Activated CD4-positive, alpha-beta memory T cell treated with anti-CD3 and anti-CD28 coated beads, Interleukin-2, amount 10 ng/mL, durations not matched to agents 7 days and 5 days (primary cell): ENCODE measurements around the gene THADA. TPM values are rescaled to one million over a fixed set of nuclear protein-coding genes. Genes with fewer than 3 reads are reported as not detected.

Source experiments
- CTCF ChIA-PET: fragments of 350-600 bp; sonication (Branson Sonifier 250); formaldehyde crosslinking; loops from one replicate; lab custom pipeline; 2021; ENCODE audit warnings: antibody characterized with exemption, inconsistent platforms; lab: Charles Lee
- POLR2A ChIA-PET: fragments of 350-600 bp; sonication (Branson Sonifier 250); formaldehyde crosslinking; loops from one replicate; lab custom pipeline; 2021; ENCODE audit warnings: antibody characterized with exemption; lab: Charles Lee
- DNase-seq: peaks from one replicate; pipeline ENCODE4 v3.0.0-alpha.2; 2020
- H3K27ac Mint-ChIP-seq: one replicate; pipeline ENCODE4 v1.8.0; 2021; ENCODE audit warnings: mild to moderate bottlenecking, mixed read lengths
- H3K27me3 Mint-ChIP-seq: one replicate; pipeline ENCODE4 v1.8.0; 2021; ENCODE audit warnings: mixed read lengths
- H3K36me3 Mint-ChIP-seq: one replicate; pipeline ENCODE4 v1.8.0; 2021; ENCODE audit warnings: low read depth, mixed read lengths
- H3K4me1 Mint-ChIP-seq: one replicate; pipeline ENCODE4 v1.8.0; 2021; ENCODE audit warnings: mixed read lengths
- H3K4me3 Mint-ChIP-seq: one replicate; pipeline ENCODE4 v1.8.0; 2021; ENCODE audit warnings: mild to moderate bottlenecking, mixed read lengths
- H3K9me3 Mint-ChIP-seq: one replicate; pipeline ENCODE4 v1.8.0; 2021; ENCODE audit warnings: mixed read lengths
- total RNA-seq, 2 experiments: library from RNA; stranded (reverse); gene quantifications; one replicate each; pipeline ENCODE4 v1.2.3, GENCODE V29; 2021

Gene THADA
- total RNA-seq, 2 experiments from 2014 or later = 21.6 to 25.8 TPM

DNA sequence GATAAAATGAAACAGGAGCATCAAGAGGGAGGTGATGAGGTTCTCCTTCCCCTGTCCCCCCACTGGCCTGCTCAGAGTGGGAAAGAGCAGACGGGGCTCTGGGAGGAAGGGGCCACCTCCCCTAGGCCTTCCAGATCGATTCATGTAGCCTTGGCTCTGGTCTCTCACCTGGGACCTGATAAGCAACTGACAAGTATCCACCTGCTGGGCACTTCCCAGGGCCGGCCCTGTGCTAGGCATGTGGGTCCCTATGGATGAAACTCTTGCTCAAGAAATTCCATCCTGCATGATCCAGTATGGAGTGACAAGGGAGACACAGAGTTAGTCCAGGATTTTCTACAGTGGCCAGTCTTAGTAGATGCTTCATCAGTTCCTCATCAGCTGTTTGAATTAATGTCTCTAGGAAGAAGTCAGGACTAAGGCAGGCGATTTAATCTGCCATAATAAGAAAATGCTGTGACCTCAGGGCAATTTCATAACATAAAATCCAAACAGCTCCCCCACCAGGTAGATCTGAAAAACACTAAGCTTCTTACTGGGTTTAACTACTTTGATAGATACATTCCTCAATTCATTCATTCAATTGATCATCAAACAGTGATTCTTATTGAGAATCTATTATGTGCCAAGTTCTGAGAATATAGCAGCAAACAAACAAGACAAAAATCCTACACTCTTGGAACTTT is 324.8 kb downstream of the THADA start:
- Mint-ChIP-seq H3K4me3 (no peak overlapping the region), H3K27me3 (no peaks in the 10 kb centered on the region), H3K36me3 (peaks cover 14% of the 10 kb centered on the region), H3K4me1 (peaks cover 16% of the 10 kb centered on the region), H3K9me3 (no peaks in the 10 kb centered on the region), H3K27ac (no peak overlapping the region)
- no peak for DNase-seq
- ChIA-PET POLR2A (interaction anchor here (0.5 kb wide), 1 partner anchor 97 kb away, joined by 3 read pairs; no protein-coding TSS in a partner anchor), CTCF (interaction anchor here (0.7 kb wide), 1 partner anchor 50 kb away, joined by 7 read pairs; no protein-coding TSS in a partner anchor)

DNA sequence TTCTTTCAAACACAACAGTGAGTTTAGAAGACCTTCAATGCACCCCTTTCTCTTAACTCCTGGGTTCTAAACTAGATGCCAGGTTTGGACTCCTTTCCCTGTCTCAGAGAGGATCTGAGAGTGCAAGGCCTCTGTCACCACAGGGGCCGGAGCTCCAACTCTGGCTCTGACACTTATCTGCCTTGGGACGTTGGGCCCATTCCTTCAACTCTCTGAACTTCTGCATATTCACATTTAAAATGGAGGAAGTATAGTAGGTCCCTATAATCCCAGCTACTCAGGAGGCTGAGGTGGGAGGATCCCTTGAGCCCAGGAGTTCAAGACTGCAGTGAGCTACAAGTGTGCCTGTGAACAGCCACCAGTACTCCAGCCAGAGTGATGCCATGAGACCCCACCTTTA is 325.4 kb downstream of the THADA start:
- no peak overlapping the region for H3K4me3 Mint-ChIP-seq
- H3K27me3 Mint-ChIP-seq = no peaks in the 10 kb centered on the region
- ChIA-PET POLR2A (no interaction called here), CTCF (no interaction called here)
- no peak for DNase-seq
- peaks cover 16% of the 10 kb centered on the region for H3K4me1 Mint-ChIP-seq
- no peaks in the 10 kb centered on the region for H3K9me3 Mint-ChIP-seq
- H3K36me3 Mint-ChIP-seq = peaks cover 14% of the 10 kb centered on the region
- no peak overlapping the region for H3K27ac Mint-ChIP-seq

DNA sequence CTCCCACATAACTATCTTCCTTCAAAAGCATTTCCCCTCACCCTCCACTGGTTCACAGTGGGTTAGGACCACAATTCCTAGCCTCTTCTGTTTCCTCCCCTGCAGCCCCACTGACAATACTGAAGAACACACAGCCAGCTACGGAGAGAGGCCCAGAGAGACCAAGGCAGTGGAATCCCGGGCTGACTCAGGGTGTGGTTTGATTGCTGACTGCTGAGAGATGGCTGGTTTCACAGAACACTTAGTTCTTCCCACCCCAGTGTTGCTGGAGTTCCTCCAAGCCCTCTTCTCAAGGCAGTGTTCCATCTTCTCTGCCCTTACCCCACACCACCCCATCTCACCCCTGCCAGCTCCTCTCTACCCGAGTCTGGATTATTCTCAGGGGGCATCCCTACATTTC is 326.1 kb downstream of the THADA start:
- H3K9me3 Mint-ChIP-seq = no peaks in the 10 kb centered on the region
- H3K4me1 Mint-ChIP-seq = peaks cover 16% of the 10 kb centered on the region
- no peak overlapping the region for H3K27ac Mint-ChIP-seq
- CTCF ChIA-PET = no interaction called here
- H3K36me3 Mint-ChIP-seq = peaks cover 14% of the 10 kb centered on the region
- no peak overlapping the region for H3K4me3 Mint-ChIP-seq
- no peaks in the 10 kb centered on the region for H3K27me3 Mint-ChIP-seq
- no peak for DNase-seq
- POLR2A ChIA-PET = no interaction called here

DNA sequence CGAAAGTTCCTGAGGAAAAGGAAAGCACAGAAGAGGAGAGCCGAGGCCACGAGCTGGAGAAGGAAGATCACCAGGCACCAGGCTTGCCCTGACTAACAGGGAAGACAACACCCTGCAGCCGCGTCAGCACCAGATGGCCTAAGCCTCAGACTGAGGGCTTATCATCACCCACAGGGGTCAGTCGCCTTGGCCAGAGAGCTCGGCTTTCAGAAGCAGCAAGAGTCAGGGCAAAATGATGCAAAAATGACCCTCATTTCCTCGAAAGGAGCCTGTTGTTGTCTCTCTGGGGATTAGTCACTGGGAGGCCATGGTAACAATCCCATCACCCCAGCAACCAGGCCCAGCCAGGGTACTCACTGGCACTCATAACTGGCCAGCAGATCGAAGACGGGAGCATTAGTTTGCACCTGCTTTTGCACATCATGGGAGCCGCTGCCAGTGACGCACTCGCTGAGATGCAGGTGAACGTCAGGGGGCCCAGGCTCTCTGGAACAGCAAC is 326.7 kb downstream of the THADA start:
- Mint-ChIP-seq H3K4me3 (no peak overlapping the region), H3K36me3 (peaks cover 14% of the 10 kb centered on the region), H3K9me3 (no peaks in the 10 kb centered on the region), H3K27ac (no peak overlapping the region), H3K4me1 (peaks cover 16% of the 10 kb centered on the region), H3K27me3 (no peaks in the 10 kb centered on the region)
- ChIA-PET CTCF (no interaction called here), POLR2A (no interaction called here)
- no peak for DNase-seq

DNA sequence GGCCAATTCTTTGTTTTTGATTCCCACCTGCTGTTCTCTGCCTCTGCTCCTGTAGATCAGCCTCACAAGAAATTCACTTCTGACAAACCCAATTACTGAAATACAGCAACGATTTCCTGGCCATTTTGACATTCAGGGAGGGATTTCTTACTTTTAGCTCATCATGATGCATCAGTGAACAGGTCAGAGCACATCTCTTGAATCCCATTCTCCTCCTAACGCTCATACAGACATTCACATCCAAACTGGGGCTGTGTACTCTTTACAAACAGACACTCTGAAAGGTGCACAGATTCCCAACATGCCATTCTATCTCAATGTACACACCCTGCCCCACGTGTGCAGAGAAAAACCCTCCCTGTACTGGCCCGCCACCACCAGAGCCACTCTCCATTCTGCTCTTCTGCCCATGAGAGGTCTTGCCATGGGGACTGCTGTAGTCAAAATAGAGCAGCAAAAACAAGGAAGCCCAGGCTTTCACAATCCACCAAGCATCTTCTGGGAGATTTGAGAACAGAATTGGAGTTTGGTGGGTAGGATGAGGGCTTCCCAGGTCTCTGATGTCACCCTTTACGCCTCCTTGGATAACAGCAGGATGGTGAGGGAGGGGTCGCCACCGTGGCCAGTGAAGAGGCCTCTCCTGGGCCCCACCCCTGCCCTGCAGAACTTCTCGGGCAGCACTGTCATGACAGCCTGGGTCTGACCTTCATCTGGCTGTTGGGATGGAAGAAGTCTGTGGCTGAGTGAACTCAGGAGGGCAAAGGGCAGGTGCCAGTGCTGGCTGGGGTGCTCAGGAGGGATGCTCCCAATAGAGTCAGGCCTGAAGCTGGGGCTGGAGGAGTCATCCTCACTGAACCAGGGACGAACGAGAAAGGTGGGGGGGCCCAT is 327.5 kb downstream of the THADA start:
- ChIA-PET POLR2A (no interaction called here), CTCF (no interaction called here)
- no peak for DNase-seq
- Mint-ChIP-seq H3K27ac (no peak overlapping the region), H3K4me1 (peaks cover 13% of the 10 kb centered on the region), H3K36me3 (peaks cover 10% of the 10 kb centered on the region), H3K9me3 (no peaks in the 10 kb centered on the region), H3K27me3 (no peaks in the 10 kb centered on the region), H3K4me3 (no peak overlapping the region)

DNA sequence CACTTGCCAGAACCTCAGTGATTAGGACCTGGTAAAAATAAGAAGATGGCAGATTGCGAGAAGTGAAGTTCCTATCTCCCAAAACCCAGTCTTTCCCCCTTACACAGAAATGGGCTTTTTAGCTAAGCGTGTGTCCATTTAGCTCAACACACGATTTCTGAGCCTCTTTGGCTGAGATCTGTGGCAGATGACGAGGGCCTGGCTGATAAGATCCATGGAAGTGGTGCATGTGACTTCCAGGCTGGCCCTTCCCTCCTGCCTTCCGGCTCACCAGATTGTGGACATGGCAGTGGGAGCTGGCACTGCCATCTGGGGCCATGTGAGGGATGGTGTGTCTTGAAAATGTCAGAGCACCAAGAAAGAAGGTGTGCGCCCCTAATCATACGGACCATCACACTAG is 328.5 kb downstream of the THADA start:
- ChIA-PET POLR2A (no interaction called here), CTCF (no interaction called here)
- H3K9me3 Mint-ChIP-seq = no peaks in the 10 kb centered on the region
- no peak for DNase-seq
- peaks cover 13% of the 10 kb centered on the region for H3K4me1 Mint-ChIP-seq
- H3K4me3 Mint-ChIP-seq = no peak overlapping the region
- peaks cover 14% of the 10 kb centered on the region for H3K36me3 Mint-ChIP-seq
- H3K27ac Mint-ChIP-seq = no peak overlapping the region
- H3K27me3 Mint-ChIP-seq = no peaks in the 10 kb centered on the region

DNA sequence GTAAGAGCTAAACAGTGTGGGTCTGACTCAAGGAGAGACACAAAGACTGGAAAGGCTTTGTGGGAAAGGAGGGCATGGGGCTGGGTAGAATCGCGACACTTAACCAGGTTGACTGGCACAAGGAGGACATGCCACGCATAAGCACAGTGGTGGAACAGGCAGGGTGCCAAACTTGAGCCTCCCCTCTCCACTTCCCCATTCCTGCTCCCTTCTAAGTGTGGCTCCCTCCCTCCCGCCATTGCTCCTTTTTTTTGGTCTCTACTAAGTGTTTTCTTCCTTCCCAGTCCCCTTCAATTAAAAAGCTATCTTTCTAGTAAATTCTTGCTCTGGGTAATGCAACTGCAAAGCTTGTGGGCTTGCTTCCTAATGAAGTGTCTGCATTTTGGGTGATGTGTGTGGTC is 329.1 kb downstream of the THADA start:
- no peak overlapping the region for H3K4me3 Mint-ChIP-seq
- no peak overlapping the region for H3K27ac Mint-ChIP-seq
- POLR2A ChIA-PET = no interaction called here
- H3K4me1 Mint-ChIP-seq = peaks cover 13% of the 10 kb centered on the region
- no peak for DNase-seq
- CTCF ChIA-PET = no interaction called here
- H3K36me3 Mint-ChIP-seq = peaks cover 10% of the 10 kb centered on the region
- H3K27me3 Mint-ChIP-seq = no peaks in the 10 kb centered on the region
- no peaks in the 10 kb centered on the region for H3K9me3 Mint-ChIP-seq

DNA sequence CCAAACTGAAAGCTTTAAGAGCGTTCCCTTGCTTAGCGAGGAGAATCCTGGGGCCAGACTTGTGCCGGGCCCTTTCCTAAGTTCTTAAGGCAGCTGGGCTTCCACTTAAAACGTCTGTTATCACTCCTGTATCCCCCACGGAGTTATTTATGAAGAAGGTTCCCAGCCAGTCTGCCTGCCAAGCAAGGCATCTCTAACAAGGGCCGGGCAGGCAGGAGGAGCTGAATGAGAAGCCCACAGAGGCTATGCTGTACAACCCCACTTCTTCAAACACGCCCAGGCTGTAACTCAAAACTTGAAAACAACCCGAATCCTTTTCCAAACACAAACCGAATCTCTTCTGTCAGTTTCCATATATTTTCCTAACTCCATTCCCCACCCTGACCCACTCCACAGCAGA is 330.4 kb downstream of the THADA start:
- Mint-ChIP-seq H3K4me3 (no peak overlapping the region), H3K27ac (no peak overlapping the region), H3K27me3 (no peaks in the 10 kb centered on the region), H3K36me3 (peaks cover 5% of the 10 kb centered on the region), H3K9me3 (no peaks in the 10 kb centered on the region), H3K4me1 (peaks cover 12% of the 10 kb centered on the region)
- ChIA-PET CTCF (interaction anchor here (0.6 to 1.4 kb wide), 2 partner anchors 139 to 219 kb away, joined by 3 to 4 read pairs; no protein-coding TSS in a partner anchor), POLR2A (no interaction called here)
- DNase-seq = no peak

DNA sequence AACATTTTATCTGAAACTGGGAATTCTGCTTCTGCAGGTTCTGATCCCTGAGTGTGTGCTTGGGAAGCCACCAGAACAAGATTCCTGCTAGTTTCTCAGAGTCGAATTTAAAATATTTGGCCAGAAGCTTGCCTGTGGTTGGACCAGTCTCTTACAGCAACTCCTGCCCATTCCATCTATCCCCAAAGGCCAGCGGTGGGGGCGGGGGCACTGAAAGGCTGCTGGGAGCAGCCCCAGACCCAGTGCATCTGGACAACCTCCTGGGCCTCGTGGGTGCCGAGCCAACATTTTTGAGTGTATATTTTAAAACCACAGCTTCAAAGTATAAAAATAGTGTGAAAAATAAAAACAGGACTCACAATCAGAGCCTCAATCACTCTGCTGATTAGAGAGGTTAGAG is 330.8 kb downstream of the THADA start:
- no peaks in the 10 kb centered on the region for H3K9me3 Mint-ChIP-seq
- ChIA-PET CTCF (interaction anchor here (0.6 to 1.4 kb wide), 2 partner anchors 139 to 219 kb away, joined by 3 to 4 read pairs; no protein-coding TSS in a partner anchor), POLR2A (no interaction called here)

DNA sequence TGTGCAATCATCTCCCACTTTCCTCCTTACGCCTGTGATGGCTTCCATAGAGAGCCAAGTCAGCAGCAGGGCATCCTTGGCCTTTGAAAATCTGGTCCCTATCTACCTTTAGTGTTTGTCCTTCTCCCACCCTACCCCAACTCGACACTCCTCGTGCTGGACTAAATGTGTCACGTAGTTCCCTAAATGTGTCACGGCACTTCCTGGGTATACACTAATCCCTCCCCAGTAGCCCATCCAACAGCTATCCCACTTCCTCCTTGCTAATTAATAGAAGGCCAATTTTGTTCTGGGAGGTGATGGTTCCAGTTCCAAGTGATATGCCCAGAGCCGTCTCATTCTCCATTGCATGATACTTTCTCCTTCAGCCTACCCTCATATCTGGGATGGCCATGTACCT is 332.9 kb downstream of the THADA start:
- Mint-ChIP-seq H3K27ac (no peak overlapping the region), H3K9me3 (no peaks in the 10 kb centered on the region), H3K4me1 (no peaks in the 10 kb centered on the region), H3K4me3 (no peak overlapping the region), H3K36me3 (peaks cover 3% of the 10 kb centered on the region), H3K27me3 (no peaks in the 10 kb centered on the region)
- CTCF ChIA-PET = interaction anchor here (1.5 kb wide), 1 partner anchor 316 kb away, joined by 3 read pairs; no protein-coding TSS in a partner anchor
- POLR2A ChIA-PET = no interaction called here
- no peak for DNase-seq

More for the DNA sequence above, 330.8 kb downstream of the THADA start:
- no peaks in the 10 kb centered on the region for H3K27me3 Mint-ChIP-seq
- peaks cover 5% of the 10 kb centered on the region for H3K36me3 Mint-ChIP-seq
- H3K27ac Mint-ChIP-seq = no peak overlapping the region
- DNase-seq = no peak
- no peak overlapping the region for H3K4me3 Mint-ChIP-seq
- H3K4me1 Mint-ChIP-seq = peaks cover 9% of the 10 kb centered on the region

DNA sequence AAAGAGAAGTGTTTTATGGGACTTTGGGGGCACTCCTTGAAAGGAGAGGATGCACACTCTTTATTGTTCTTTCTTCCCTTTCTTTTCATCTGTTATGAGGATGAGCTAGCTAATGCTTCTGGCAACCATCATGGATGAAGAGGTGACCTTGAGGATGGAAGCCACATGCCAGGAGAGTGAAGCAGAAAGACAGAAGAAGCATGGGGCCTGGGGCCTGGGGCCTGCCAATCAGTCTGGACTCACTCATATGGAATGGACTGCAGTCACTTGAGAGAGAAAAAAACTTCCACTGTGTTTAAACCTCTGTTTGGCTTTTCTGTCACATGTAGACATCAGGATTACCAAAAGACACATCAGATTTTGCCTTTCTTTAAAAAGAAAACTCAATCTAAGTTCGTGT is 333.6 kb downstream of the THADA start:
- H3K4me1 Mint-ChIP-seq = no peaks in the 10 kb centered on the region
- no peaks in the 10 kb centered on the region for H3K9me3 Mint-ChIP-seq
- ChIA-PET POLR2A (no interaction called here), CTCF (interaction anchor here (1.5 kb wide), 1 partner anchor 315 kb away, joined by 3 read pairs; no protein-coding TSS in a partner anchor)
- H3K4me3 Mint-ChIP-seq = no peak overlapping the region
- peaks cover 3% of the 10 kb centered on the region for H3K36me3 Mint-ChIP-seq
- no peaks in the 10 kb centered on the region for H3K27me3 Mint-ChIP-seq
- H3K27ac Mint-ChIP-seq = no peak overlapping the region
- no peak for DNase-seq

DNA sequence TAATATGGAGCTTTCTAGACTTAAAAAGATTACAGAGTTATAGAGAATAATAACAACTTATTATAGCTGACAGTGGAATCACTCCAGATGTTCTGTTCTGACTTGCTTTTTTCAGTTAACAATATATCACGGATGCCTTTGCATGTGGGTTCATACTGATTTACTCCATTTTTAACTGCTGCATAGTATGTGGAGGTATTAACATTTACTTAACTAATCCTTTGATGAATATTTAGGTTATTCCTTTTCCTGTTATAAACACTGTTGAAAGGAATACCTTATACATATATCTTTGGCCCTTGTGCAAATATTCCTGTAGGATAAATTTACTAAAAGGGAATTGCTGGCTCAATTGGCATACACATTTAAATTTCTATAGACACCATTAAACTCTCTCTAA is 336.3 kb downstream of the THADA start:
- DNase-seq = no peak
- H3K27me3 Mint-ChIP-seq = no peaks in the 10 kb centered on the region
- H3K4me1 Mint-ChIP-seq = no peaks in the 10 kb centered on the region
- H3K4me3 Mint-ChIP-seq = no peak overlapping the region
- ChIA-PET POLR2A (no interaction called here), CTCF (interaction anchor here (0.5 kb wide), 1 partner anchor 401 kb away, joined by 4 read pairs; no protein-coding TSS in a partner anchor)
- H3K27ac Mint-ChIP-seq = no peak overlapping the region
- H3K9me3 Mint-ChIP-seq = no peaks in the 10 kb centered on the region
- peaks cover 3% of the 10 kb centered on the region for H3K36me3 Mint-ChIP-seq

DNA sequence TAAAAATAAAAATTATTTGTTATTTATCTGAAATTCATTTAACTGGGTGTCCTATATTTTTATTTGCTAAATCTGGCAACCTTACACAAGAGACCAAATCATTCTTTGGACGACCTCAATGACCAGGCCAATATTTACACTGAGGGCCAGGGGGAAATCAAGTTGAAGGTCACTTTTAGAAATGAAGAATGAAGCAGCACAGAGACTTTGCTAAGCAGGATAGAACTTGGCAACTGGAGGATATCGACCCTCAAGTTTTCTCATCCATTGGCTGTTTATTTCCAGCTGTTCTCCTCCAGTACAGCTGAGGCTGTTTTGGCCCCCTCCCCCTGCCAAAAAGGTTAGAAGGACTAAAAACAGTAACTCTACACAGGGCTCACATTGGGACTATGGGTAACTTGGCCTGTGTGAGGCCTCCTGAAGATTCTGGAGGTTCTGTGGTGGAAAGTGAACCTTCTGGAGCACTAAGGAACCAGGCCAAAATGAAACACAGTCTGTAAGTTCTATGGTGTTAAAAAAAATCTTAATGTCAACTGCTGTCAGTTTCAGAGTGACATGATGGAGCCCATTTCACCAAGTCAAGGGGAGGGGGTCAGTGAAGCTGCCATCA is 337.2 kb downstream of the THADA start:
- Mint-ChIP-seq H3K9me3 (no peaks in the 10 kb centered on the region), H3K27me3 (no peaks in the 10 kb centered on the region), H3K27ac (no peak overlapping the region), H3K36me3 (peaks cover 3% of the 10 kb centered on the region), H3K4me1 (no peaks in the 10 kb centered on the region), H3K4me3 (no peak overlapping the region)
- ChIA-PET CTCF (no interaction called here), POLR2A (no interaction called here)
- DNase-seq = no peak
